Kidney (tissue), 14 donors: Measurements from ENCODE around the gene EFNB1. TPM values are rescaled to one million over a fixed set of nuclear protein-coding genes. Genes with fewer than 3 reads are reported as not detected.

Source experiments
- DNase-seq, 5 donors: peaks; one replicate each; pipeline ENCODE4 v3.0.0-alpha.2; 2013 to 2020
- FAIRE-seq: peaks from 2 replicates; lab custom pipeline; 2012; peaks lifted over from hg19 to GRCh38; lab: Jason Lieb, UNC
- H3K27ac ChIP-seq, 2 donors: one replicate each; pipeline ENCODE4 v1.7.0; 2013; ENCODE audit warnings: low read depth in 2 of 2, low read length in 2 of 2, inconsistent platforms in 1 of 2
- H3K27me3 ChIP-seq: one replicate; pipeline ENCODE4 v1.7.1; 2013; ENCODE audit warnings: low read length, inconsistent platforms; ENCODE audit not compliant: control insufficient read depth, insufficient read depth
- H3K36me3 ChIP-seq, 3 donors: one replicate each; pipeline versions ENCODE4 v1.7.0 to v1.7.1; 2013; ENCODE audit warnings: low read length in 3 of 3, control low read depth in 1 of 3, inconsistent platforms in 1 of 3; ENCODE audit not compliant: insufficient read depth in 3 of 3, control insufficient read depth in 2 of 3
- H3K4me1 ChIP-seq, 3 donors: one replicate each; pipeline versions ENCODE4 v1.7.0 to v1.7.1; 2013; ENCODE audit warnings: low read length in 3 of 3, inconsistent platforms in 1 of 3, low read depth in 1 of 3; ENCODE audit not compliant: control insufficient read depth in 2 of 3, insufficient read depth in 2 of 3
- H3K4me3 ChIP-seq, 3 donors: one replicate each; pipeline versions ENCODE4 v1.7.0 to v1.8.1; 2013; ENCODE audit warnings: low read length in 3 of 3, control low read depth in 1 of 3, inconsistent platforms in 1 of 3
- H3K9ac ChIP-seq, 3 donors: one replicate each; pipeline versions ENCODE4 v1.7.0 to v1.7.1; 2013; ENCODE audit warnings: low read length in 3 of 3, control low read depth in 1 of 3, inconsistent platforms in 1 of 3
- H3K9me3 ChIP-seq, 3 donors: one replicate each; pipeline versions ENCODE4 v1.7.0 to v1.7.1; 2013; ENCODE audit warnings: low read length in 3 of 3, control low read depth in 1 of 3, inconsistent platforms in 1 of 3; ENCODE audit not compliant: control insufficient read depth in 2 of 3, insufficient read depth in 1 of 3
- intact Hi-C: fragments of 100-400 bp; cut with DNase I; formaldehyde crosslinking; loops from one replicate; pipeline ENCODE4 v1.11.1; 2022
- polyA plus RNA-seq: library from polyadenylated mRNA; stranded (reverse); fragments of 350-450 nt; fragmentation: Illumina TruSeq; extraction: RNeasy Lipid Tissue Mini Kit (QIAGEN cat#74804); gene quantifications from one replicate; pipeline ENCODE4 v1.2.3, GENCODE V29; 2014; ENCODE audit warnings: low read depth, low replicate concordance; ENCODE audit not compliant: insufficient read depth
- total RNA-seq: library from RNA; stranded (reverse); fragmentation: NEBNext Ultra II Directional; extraction: Animal tissue kit (Norgen Biotek cat#: 25700); gene quantifications from one replicate; pipeline ENCODE4 v1.2.1, GENCODE V29; 2021
- TF ChIP-seq, protein P1 (sequence below): IDR thresholded peaks from 3 replicates; pipeline ENCODE4 v1.5.1; 2012; ENCODE audit warnings: mild to moderate bottlenecking, moderate library complexity, borderline replicate concordance; ENCODE audit not compliant: insufficient read depth; ENCODE audit errors: extremely low read depth
- donor health status: control.
- donor health status: control.
- donor health status: control.
- donor health status: control.
- donor health status: control.
- donor health status: DM: yes; HTN: yes; CAD: no.
- donor health status: Normal renal cell carcinoma (clear cell type).

EFNB1 gene
- total and polyA plus RNA-seq, 2 donors from 2014 or later: 50.6 to 53.0 TPM

GRCh38 chrX:68848189-68848940, 19.5 kb downstream of the EFNB1 start:
- TF ChIP-seq, protein P1, sequence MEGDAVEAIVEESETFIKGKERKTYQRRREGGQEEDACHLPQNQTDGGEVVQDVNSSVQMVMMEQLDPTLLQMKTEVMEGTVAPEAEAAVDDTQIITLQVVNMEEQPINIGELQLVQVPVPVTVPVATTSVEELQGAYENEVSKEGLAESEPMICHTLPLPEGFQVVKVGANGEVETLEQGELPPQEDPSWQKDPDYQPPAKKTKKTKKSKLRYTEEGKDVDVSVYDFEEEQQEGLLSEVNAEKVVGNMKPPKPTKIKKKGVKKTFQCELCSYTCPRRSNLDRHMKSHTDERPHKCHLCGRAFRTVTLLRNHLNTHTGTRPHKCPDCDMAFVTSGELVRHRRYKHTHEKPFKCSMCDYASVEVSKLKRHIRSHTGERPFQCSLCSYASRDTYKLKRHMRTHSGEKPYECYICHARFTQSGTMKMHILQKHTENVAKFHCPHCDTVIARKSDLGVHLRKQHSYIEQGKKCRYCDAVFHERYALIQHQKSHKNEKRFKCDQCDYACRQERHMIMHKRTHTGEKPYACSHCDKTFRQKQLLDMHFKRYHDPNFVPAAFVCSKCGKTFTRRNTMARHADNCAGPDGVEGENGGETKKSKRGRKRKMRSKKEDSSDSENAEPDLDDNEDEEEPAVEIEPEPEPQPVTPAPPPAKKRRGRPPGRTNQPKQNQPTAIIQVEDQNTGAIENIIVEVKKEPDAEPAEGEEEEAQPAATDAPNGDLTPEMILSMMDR: no peak
- H3K36me3 ChIP-seq: no peaks in the 10 kb centered on the region
- no peak for FAIRE-seq
- no peaks in the 10 kb centered on the region for H3K9me3 ChIP-seq
- no peak overlapping the region for H3K27ac ChIP-seq
- H3K27me3 ChIP-seq: no peaks in the 10 kb centered on the region
- H3K4me3 ChIP-seq: no peak overlapping the region
- DNase-seq: no peak
- no peak overlapping the region for H3K9ac ChIP-seq
- peaks cover 0 to 7% (median 0%) of the 10 kb centered on the region in 3 donors for H3K4me1 ChIP-seq
- intact Hi-C loops: no loop called here

DNA sequence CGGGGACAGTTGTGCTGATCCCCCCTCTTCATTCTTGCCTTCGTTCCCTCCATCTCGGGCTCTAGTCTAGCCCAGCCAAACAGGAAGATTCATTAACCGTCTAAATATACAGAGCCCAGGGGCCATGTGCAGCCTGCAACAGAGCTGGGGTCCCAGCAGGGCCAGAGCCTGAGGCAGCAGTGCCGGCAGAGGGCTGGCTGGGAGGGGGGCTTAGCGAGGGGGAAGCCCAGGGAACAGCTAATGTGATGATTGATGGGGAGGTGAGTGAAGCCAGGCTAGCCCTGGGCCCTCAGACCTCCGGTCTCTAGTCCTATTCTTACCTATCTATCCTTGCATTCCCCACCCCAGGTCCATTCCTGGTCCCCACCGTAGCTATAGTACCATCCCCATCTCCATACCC, 22.3 kb downstream of the EFNB1 start:
- intact Hi-C loops: no loop called here
- H3K9me3 ChIP-seq: no peaks in the 10 kb centered on the region
- no peaks in the 10 kb centered on the region for H3K36me3 ChIP-seq
- no peak overlapping the region for H3K27ac ChIP-seq
- no peak overlapping the region for H3K9ac ChIP-seq
- H3K4me3 ChIP-seq: no peak overlapping the region
- no peaks in the 10 kb centered on the region for H3K4me1 ChIP-seq
- DNase-seq (no peak), FAIRE-seq (no peak)
- H3K27me3 ChIP-seq: no peaks in the 10 kb centered on the region
- TF ChIP-seq, protein P1: no peak

- H3K36me3 ChIP-seq: no peaks in the 10 kb centered on the region
Observed at GRCh38 chrX:68852046-68852445, 23.2 kb downstream of the EFNB1 start.

More at GRCh38 chrX:68852046-68852445, 23.2 kb downstream of the EFNB1 start:
- Histone ChIP-seq H3K9me3 (no peaks in the 10 kb centered on the region), H3K27ac (no peak overlapping the region), H3K9ac (no peak overlapping the region), H3K27me3 (no peaks in the 10 kb centered on the region), H3K4me3 (no peak overlapping the region), H3K4me1 (no peaks in the 10 kb centered on the region)
- FAIRE-seq (no peak), DNase-seq (no peak)
- TF ChIP-seq, protein P1: no peak
- intact Hi-C loops: no loop called here
